ENCODE data around the gene SLC17A6. TPM values are rescaled to one million over a fixed set of nuclear protein-coding genes. Genes with fewer than 3 reads are reported as not detected.

Gene SLC17A6
- total RNA-seq = not detected in 2 replicates

GRCh38 chr11:22337596-22338485 is at the start of gene SLC17A6:
Gene SLC17A6 (plus strand): TSS chr11:22338381. CDS start chr11:22338534, 153 bp downstream.

Other genes with a start within 250 kb of the SLC17A6 start
- gene ANO5, start 145.3 kb upstream of the SLC17A6 start, total RNA-seq = under 0.01 and 0.44 TPM in 2 replicates

All from bladder microvascular endothelial cell (primary cell).